Measurements from ENCODE around the gene EI24. TPM values are rescaled to one million over a fixed set of nuclear protein-coding genes. Genes with fewer than 3 reads are reported as not detected.

Gene EI24
- polyA plus RNA-seq, 1 donor (not counting 4 experiments of a cell fraction or from before 2014, with no cell fraction given): 263 TPM

DNA sequence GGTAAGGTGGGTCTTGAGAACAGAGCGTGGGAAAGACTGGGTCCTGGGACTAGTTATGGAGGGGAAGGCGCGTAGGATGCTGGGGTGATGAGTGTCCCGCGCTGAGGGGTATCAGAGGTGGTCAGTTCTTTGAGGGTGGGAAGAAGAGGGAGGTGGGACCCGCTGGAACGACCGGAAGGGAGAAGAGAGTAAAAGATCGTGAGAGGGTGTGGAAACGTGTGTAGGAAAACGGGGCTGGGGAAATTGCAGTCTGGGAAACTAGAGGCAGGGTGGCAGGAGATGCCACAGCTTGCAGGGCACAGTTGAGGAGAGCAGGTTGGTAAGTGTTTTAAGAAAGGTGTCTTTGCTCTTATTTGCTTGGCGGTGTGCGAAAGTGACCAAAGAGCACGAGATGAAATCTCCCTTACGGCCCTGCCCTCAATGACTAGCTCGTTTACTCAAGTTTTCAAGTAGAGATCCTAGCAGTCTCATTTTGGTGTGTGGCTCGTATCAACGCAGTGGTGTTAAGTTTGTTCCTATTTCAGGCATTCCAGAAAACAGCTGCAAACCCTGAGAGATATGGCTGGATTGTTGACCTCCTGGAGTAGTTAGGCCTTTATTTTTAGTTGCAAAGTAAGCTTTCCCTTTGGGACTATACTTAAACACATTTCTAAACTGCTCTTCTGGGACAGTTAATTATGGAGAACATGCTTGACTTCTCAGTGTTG is 24.0 kb downstream of the EI24 start:
- Histone ChIP-seq H2AFZ (ENCODE audit: control insufficient read depth, low read length) (peak overlapping the region; percentile 73), H3K9ac (ENCODE audit: control insufficient read depth, extremely low read depth, insufficient read depth, low read length) (peak overlapping the region; percentile 93), H3K4me2 (ENCODE audit: control insufficient read depth, extremely low read depth, insufficient read depth, low read depth, low read length) (peak overlapping the region; percentile 97), H3K9me3 (ENCODE audit: control insufficient read depth, low read depth, low read length) (no peaks in the 10 kb centered on the region), H3K27ac (ENCODE audit: control insufficient read depth, insufficient read depth, low read length) (peak overlapping the region; percentile 85), H3K9me1 (ENCODE audit: control insufficient read depth, extremely low read depth, insufficient read depth, low read length) (no peaks in the 10 kb centered on the region), H3K27me3 (ENCODE audit: control insufficient read depth, extremely low read depth, insufficient read depth, low read length) (no peaks in the 10 kb centered on the region), H4K20me1 (ENCODE audit: control insufficient read depth, extremely low read depth, insufficient read depth, low read length) (no peaks in the 10 kb centered on the region), H3K79me2 (ENCODE audit: control insufficient read depth, insufficient read depth, low read length) (peaks cover 45% of the 10 kb centered on the region), H3K4me3 (ENCODE audit: control insufficient read depth in 2 of 3, extremely low read depth in 1 of 3, insufficient read depth in 2 of 3, low read depth in 1 of 3, low read length in 3 of 3) (peak overlapping the region; percentile 94 to 99 (median 95)), H3K36me3 (ENCODE audit: control insufficient read depth in 2 of 2, extremely low read depth in 1 of 2, insufficient read depth in 2 of 2, low read length in 2 of 2) (peaks cover 1 to 4% of the 10 kb centered on the region in 2 experiments), H3K4me1 (ENCODE audit: control insufficient read depth, extremely low read depth, insufficient read depth, low read length) (peaks cover 12% of the 10 kb centered on the region)
- dilution Hi-C loops (cut with MboI; ENCODE audit: extremely low pct_ligation_motif_present, low sequenced_read_pairs): no loop called here
- TF ChIP-seq, protein P1, sequence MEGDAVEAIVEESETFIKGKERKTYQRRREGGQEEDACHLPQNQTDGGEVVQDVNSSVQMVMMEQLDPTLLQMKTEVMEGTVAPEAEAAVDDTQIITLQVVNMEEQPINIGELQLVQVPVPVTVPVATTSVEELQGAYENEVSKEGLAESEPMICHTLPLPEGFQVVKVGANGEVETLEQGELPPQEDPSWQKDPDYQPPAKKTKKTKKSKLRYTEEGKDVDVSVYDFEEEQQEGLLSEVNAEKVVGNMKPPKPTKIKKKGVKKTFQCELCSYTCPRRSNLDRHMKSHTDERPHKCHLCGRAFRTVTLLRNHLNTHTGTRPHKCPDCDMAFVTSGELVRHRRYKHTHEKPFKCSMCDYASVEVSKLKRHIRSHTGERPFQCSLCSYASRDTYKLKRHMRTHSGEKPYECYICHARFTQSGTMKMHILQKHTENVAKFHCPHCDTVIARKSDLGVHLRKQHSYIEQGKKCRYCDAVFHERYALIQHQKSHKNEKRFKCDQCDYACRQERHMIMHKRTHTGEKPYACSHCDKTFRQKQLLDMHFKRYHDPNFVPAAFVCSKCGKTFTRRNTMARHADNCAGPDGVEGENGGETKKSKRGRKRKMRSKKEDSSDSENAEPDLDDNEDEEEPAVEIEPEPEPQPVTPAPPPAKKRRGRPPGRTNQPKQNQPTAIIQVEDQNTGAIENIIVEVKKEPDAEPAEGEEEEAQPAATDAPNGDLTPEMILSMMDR (optimal IDR thresholded peaks at IDR 0.05 in 1 of 3, IDR thresholded peaks at IDR 0.05 in 1 of 3, conservative IDR thresholded peaks at IDR 0.05 in 1 of 3; ENCODE audit: extremely low read depth in 1 of 3, insufficient read depth in 2 of 3, low read length in 3 of 3): no peak
- TF ChIP-seq EZH2 (IDR thresholded peaks at IDR 0.05; ENCODE audit: low read length): no peak
- no peak for DNase-seq (ENCODE audit: low read depth, low spot score)
- FAIRE-seq: no peak

DNA sequence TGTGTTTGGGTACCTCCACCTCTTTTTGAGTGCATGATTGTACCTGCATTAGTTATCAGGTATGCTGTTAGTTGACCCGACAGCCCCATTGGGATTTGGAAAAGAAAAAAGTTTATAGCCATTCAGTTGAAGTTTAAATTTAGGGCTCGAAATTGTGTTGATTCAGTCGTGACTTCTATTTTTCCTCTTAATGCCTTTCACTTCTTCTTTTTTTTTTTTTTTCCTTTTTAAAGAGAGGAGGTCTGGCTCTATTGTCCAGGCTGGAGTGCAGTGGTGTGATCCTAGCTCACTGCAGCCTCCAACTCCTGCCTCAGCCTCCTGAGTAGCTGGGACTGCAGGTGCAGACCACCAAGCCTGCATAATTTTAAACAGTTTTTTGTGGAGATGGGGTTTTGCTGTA is 25.7 kb downstream of the EI24 start:
- H3K9ac ChIP-seq (ENCODE audit: control insufficient read depth, extremely low read depth, insufficient read depth, low read length): no peak overlapping the region
- H3K9me1 ChIP-seq (ENCODE audit: control insufficient read depth, extremely low read depth, insufficient read depth, low read length): no peaks in the 10 kb centered on the region
- H3K4me2 ChIP-seq (ENCODE audit: control insufficient read depth, extremely low read depth, insufficient read depth, low read depth, low read length): no peak overlapping the region
- peaks cover 48% of the 10 kb centered on the region for H3K79me2 ChIP-seq (ENCODE audit: control insufficient read depth, insufficient read depth, low read length)
- DNase-seq (ENCODE audit: low read depth, low spot score): no peak
- dilution Hi-C loops (cut with MboI; ENCODE audit: extremely low pct_ligation_motif_present, low sequenced_read_pairs): no loop called here
- H3K4me3 ChIP-seq (ENCODE audit: control insufficient read depth in 2 of 3, extremely low read depth in 1 of 3, insufficient read depth in 2 of 3, low read depth in 1 of 3, low read length in 3 of 3): no peak overlapping the region
- H3K36me3 ChIP-seq (ENCODE audit: control insufficient read depth in 2 of 2, extremely low read depth in 1 of 2, insufficient read depth in 2 of 2, low read length in 2 of 2): peaks cover 5 to 13% of the 10 kb centered on the region in 2 experiments
- no peaks in the 10 kb centered on the region for H3K9me3 ChIP-seq (ENCODE audit: control insufficient read depth, low read depth, low read length)
- FAIRE-seq: no peak
- no peak overlapping the region for H2AFZ ChIP-seq (ENCODE audit: control insufficient read depth, low read length)
- peaks cover 5% of the 10 kb centered on the region for H3K4me1 ChIP-seq (ENCODE audit: control insufficient read depth, extremely low read depth, insufficient read depth, low read length)
- H4K20me1 ChIP-seq (ENCODE audit: control insufficient read depth, extremely low read depth, insufficient read depth, low read length): no peaks in the 10 kb centered on the region
- no peaks in the 10 kb centered on the region for H3K27me3 ChIP-seq (ENCODE audit: control insufficient read depth, extremely low read depth, insufficient read depth, low read length)
- TF ChIP-seq, protein P1 (optimal IDR thresholded peaks at IDR 0.05 in 1 of 3, IDR thresholded peaks at IDR 0.05 in 1 of 3, conservative IDR thresholded peaks at IDR 0.05 in 1 of 3; ENCODE audit: extremely low read depth in 1 of 3, insufficient read depth in 2 of 3, low read length in 3 of 3): no peak
- no peak for TF ChIP-seq EZH2 (IDR thresholded peaks at IDR 0.05; ENCODE audit: low read length)
- H3K27ac ChIP-seq (ENCODE audit: control insufficient read depth, insufficient read depth, low read length): no peak overlapping the region

All from keratinocyte (primary cell).